GM12878 (cell line): Measurements from ENCODE around the gene LRP8. TPM values are rescaled to one million over a fixed set of nuclear protein-coding genes. Genes with fewer than 3 reads are reported as not detected.

Experiments used
- ATF2 ChIP-seq: IDR thresholded peaks from 2 replicates; pipeline ENCODE4 v1.6.1; 2012; ENCODE audit warnings: low read length, inconsistent platforms
- BCL11A ChIP-seq: IDR thresholded peaks from 2 replicates; pipeline ENCODE4 v1.6.1; 2011; ENCODE audit warnings: low read depth, low read length
- GATAD2B ChIP-seq: fragments of 450-650 bp; conservative IDR thresholded peaks from 2 replicates; pipeline ENCODE4 v1.6.1; 2017; ENCODE audit warnings: low read depth, mild to moderate bottlenecking, moderate library complexity
- MLLT1 ChIP-seq: fragments of 450-650 bp; IDR thresholded peaks from 2 replicates; pipeline ENCODE4 v1.6.1; 2016; ENCODE audit warnings: mild to moderate bottlenecking
- PKNOX1 ChIP-seq: fragments of 450-650 bp; IDR thresholded peaks from 2 replicates; pipeline ENCODE4 v1.6.1; 2016; ENCODE audit warnings: mild to moderate bottlenecking
- POLR2AphosphoS5 ChIP-seq: IDR thresholded peaks from 2 replicates; pipeline ENCODE4 v1.6.1; 2011; ENCODE audit warnings: mild to moderate bottlenecking, low read length, inconsistent platforms
- SUZ12 ChIP-seq: fragments of 200-600 bp; sonication (generic); IDR thresholded peaks from one replicate; pipeline ENCODE4 v1.6.1; 2018; ENCODE audit warnings: antibody characterized with exemption, mild to moderate bottlenecking; ENCODE audit not compliant: unreplicated experiment
- YY1 ChIP-seq: IDR thresholded peaks from 2 replicates; pipeline ENCODE4 v1.6.1; 2011; ENCODE audit warnings: low read depth, mild to moderate bottlenecking, low read length
- ZNF207 ChIP-seq: fragments of 450-650 bp; IDR thresholded peaks from 2 replicates; pipeline ENCODE4 v1.6.1; 2014; ENCODE audit warnings: antibody characterized with exemption, mild to moderate bottlenecking, borderline replicate concordance
- polyA plus RNA-seq, 11 experiments: library from polyadenylated mRNA; depleted of rRNA in 4 of 11; unstranded in 6 of 11; stranded (reverse) in 5 of 11; fragments of >200 nt; fragmentation: Nextera tagmentation in 4 of 11; fragmentation: Illumina TruSeq in 1 of 11; extraction: Ambion mirVana in 4 of 11; extraction: Trizol in 1 of 11; gene quantifications; 1 replicate in 1 of 11; 2 replicates in 10 of 11; pipeline versions ENCODE4 v1.2.1 to v1.2.3, GENCODE V29; 2011 to 2016; ENCODE audit warnings: inconsistent platforms in 2 of 11, missing spikeins in 2 of 11, low read depth in 1 of 11
- total RNA-seq, 4 experiments: library from RNA; depleted of rRNA in 3 of 4; stranded (reverse); fragments of >200 nt in 3 of 4; fragmentation: Illumina TruSeq in 1 of 4; extraction: Trizol in 1 of 4; gene quantifications; 2 replicates each; pipeline versions ENCODE4 v1.2.1 to v1.2.3, GENCODE V29; 2013 to 2021

Gene LRP8
- total and polyA plus RNA-seq, 10 of the 15 experiments (the other 5 are each of a cell fraction or from before 2014, with no cell fraction given): 2.8 to 40.5 (median 22.3) TPM

- TF ChIP-seq ATF2: no peak
- TF ChIP-seq MLLT1: 0 out of 2 replicates have a peak, but pooled peaks have one; percentile 46
- TF ChIP-seq ZNF207: no peak
- TF ChIP-seq POLR2AphosphoS5: peak; percentile 60; the same call in 1 of the 2 replicates
- TF ChIP-seq GATAD2B: no peak
- no peak for TF ChIP-seq SUZ12
- TF ChIP-seq BCL11A: 0 out of 2 replicates have a peak, but pooled peaks have one; percentile 11
- TF ChIP-seq YY1: 0 out of 2 replicates have a peak, but pooled peaks have one; percentile 19
- TF ChIP-seq PKNOX1: peak; percentile 81
Observed at GRCh38 chr1:53367503-53368313, 39.8 kb upstream of the LRP8 start (continued).
